PC-9 (cell line): ENCODE results near the gene ARPC5. TPM values are rescaled to one million over a fixed set of nuclear protein-coding genes. Genes with fewer than 3 reads are reported as not detected.
A peak's percentile ranks its signal among the peaks of the same experiment; 100 is the strongest.

Experiments used
- BruUV-seq: library from RNA; stranded (reverse); fragments of 400-500 nt; replicated peaks from 2 replicates; lab custom pipeline; 2021; lab: Mats Ljungman, UMichigan
- CTCF ChIA-PET: fragments of 300-600 bp; sonication (Branson Sonifier 250); formaldehyde crosslinking; loops from one replicate; lab custom pipeline; 2022; ENCODE audit warnings: antibody characterized with exemption; lab: Charles Lee
- POLR2A ChIA-PET: fragments of 300-600 bp; sonication (Branson Sonifier 250); formaldehyde crosslinking; loops from one replicate; lab custom pipeline; 2022; ENCODE audit warnings: antibody characterized with exemption; ENCODE audit not compliant: unreplicated experiment; lab: Charles Lee
- DNase-seq, 2 experiments: peaks; one replicate each; pipeline versions ENCODE4 v3.0.0 to v3.0.0-alpha.2; 2015 to 2022; ENCODE audit warnings: mixed read lengths in 1 of 2
- H2AFZ ChIP-seq: fragments of 200-600 bp; sonication (generic); 2 replicates; pipeline ENCODE4 v1.8.1; 2017; ENCODE audit warnings: antibody characterized with exemption
- H3F3A ChIP-seq: fragments of 200-600 bp; sonication (generic); 2 replicates; pipeline ENCODE4 v1.8.1; 2017; ENCODE audit warnings: antibody characterized with exemption, mild to moderate bottlenecking, low read depth; ENCODE audit not compliant: insufficient read depth
- H3K27ac ChIP-seq: fragments of 200-600 bp; sonication (generic); 2 replicates; pipeline ENCODE4 v1.6.1; 2016; ENCODE audit warnings: mixed run types
- H3K27me3 ChIP-seq: fragments of 200-600 bp; sonication (generic); 2 replicates; pipeline ENCODE4 v1.6.1; 2016; ENCODE audit warnings: low read depth, mixed run types; ENCODE audit not compliant: insufficient read depth
- H3K36me3 ChIP-seq: fragments of 200-600 bp; sonication (generic); 2 replicates; pipeline ENCODE4 v1.6.1; 2016; ENCODE audit warnings: low read depth, mixed run types
- H3K4me1 ChIP-seq: fragments of 200-600 bp; sonication (generic); replicated peaks from 2 replicates; pipeline ENCODE4 v1.6.1; 2016; ENCODE audit warnings: mixed run types; ENCODE audit not compliant: insufficient read depth
- H3K4me2 ChIP-seq: fragments of 200-600 bp; sonication (generic); 2 replicates; pipeline ENCODE4 v1.6.1; 2017; ENCODE audit warnings: mixed run types
- H3K4me3 ChIP-seq: fragments of 200-600 bp; sonication (generic); 2 replicates; pipeline ENCODE4 v1.6.1; 2016; ENCODE audit warnings: mixed run types
- H3K79me2 ChIP-seq: fragments of 200-600 bp; sonication (generic); 2 replicates; pipeline ENCODE4 v1.6.1; 2017; ENCODE audit warnings: low read depth, mixed run types
- H3K9me2 ChIP-seq: fragments of 200-600 bp; sonication (generic); 2 replicates; pipeline ENCODE4 v1.8.1; 2017; ENCODE audit warnings: mild to moderate bottlenecking; ENCODE audit not compliant: insufficient read depth
- H3K9me3 ChIP-seq: fragments of 200-600 bp; sonication (generic); 2 replicates; pipeline ENCODE4 v1.8.1; 2016; ENCODE audit warnings: low read depth; ENCODE audit not compliant: insufficient read depth
- H4K20me1 ChIP-seq: fragments of 200-600 bp; sonication (generic); 2 replicates; pipeline ENCODE4 v1.8.1; 2017; ENCODE audit not compliant: insufficient read depth
- CTCF ChIP-seq: fragments of 200-600 bp; sonication (generic); conservative IDR thresholded peaks from 2 replicates; pipeline ENCODE4 v1.6.1; 2017; ENCODE audit warnings: mixed run types, antibody characterized with exemption, mild to moderate bottlenecking, moderate library complexity
- EZH2 ChIP-seq: fragments of 200-600 bp; sonication (generic); IDR thresholded peaks from 2 replicates; pipeline ENCODE4 v1.8.0; 2017; ENCODE audit warnings: antibody characterized with exemption, low read depth
- intact Hi-C: fragments of 100-400 bp; cut with micrococcal nuclease; formaldehyde crosslinking; loops from one replicate; pipeline ENCODE4 v1.10.0; 2022; ENCODE audit not compliant: unreplicated experiment
- total RNA-seq: library from RNA; stranded (reverse); gene quantifications from 2 replicates; pipeline ENCODE4 v1.2.3, GENCODE V29; 2021

Gene ARPC5
- total RNA-seq, 1 experiment from 2014 or later = 143 TPM

DNA sequence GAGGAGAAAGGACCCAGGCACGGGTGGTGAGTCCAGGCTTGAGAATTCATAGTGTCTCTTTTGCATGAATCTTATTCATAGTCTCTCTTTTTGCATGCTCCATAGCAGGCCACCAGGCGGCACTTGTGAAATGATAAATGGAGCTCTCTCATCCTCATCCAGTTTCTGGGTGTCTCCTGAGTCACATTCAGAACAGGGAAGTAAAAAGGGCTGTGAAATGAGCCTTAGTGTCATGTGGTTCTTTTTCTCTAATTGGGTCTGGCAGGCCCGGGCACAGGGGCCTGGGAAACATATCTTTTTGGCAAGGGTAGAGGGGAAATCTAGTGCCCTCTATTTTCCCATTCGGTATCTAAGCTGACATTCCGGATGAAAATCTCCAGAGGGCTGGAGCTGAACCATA, 26.3 kb downstream of the ARPC5 start:
- peak overlapping the region; percentile 41 for H3K4me2 ChIP-seq
- H3K27ac ChIP-seq = peak overlapping the region; percentile 94
- peaks cover 60% of the 10 kb centered on the region for H3K4me1 ChIP-seq
- no peak overlapping the region for H2AFZ ChIP-seq
- ChIA-PET CTCF (interaction anchor here (1.0 to 1.1 kb wide), 2 partner anchors 10 to 76 kb away, joined by 4 to 6 read pairs; no protein-coding TSS in a partner anchor), POLR2A (interaction anchor here (0.6 to 0.7 kb wide), 3 partner anchors 9 to 935 kb away, joined by 3 to 6 read pairs (median 3); no protein-coding TSS in a partner anchor)
- H4K20me1 ChIP-seq = no peaks in the 10 kb centered on the region
- H3F3A ChIP-seq = peaks cover 35% of the 10 kb centered on the region
- DNase-seq = peak; percentile 44 to 56
- H3K27me3 ChIP-seq = no peaks in the 10 kb centered on the region
- no peaks in the 10 kb centered on the region for H3K9me2 ChIP-seq
- no peaks in the 10 kb centered on the region for H3K36me3 ChIP-seq
- no peak overlapping the region for H3K4me3 ChIP-seq
- intact Hi-C loops = no loop called here
- H3K9me3 ChIP-seq = no peaks in the 10 kb centered on the region
- peaks cover 13% of the 10 kb centered on the region for H3K79me2 ChIP-seq
- BruUV-seq = no TSS peak
- TF ChIP-seq EZH2 = no peak
- peak; percentile 37; the same call in 1 of the 2 replicates for TF ChIP-seq CTCF

DNA sequence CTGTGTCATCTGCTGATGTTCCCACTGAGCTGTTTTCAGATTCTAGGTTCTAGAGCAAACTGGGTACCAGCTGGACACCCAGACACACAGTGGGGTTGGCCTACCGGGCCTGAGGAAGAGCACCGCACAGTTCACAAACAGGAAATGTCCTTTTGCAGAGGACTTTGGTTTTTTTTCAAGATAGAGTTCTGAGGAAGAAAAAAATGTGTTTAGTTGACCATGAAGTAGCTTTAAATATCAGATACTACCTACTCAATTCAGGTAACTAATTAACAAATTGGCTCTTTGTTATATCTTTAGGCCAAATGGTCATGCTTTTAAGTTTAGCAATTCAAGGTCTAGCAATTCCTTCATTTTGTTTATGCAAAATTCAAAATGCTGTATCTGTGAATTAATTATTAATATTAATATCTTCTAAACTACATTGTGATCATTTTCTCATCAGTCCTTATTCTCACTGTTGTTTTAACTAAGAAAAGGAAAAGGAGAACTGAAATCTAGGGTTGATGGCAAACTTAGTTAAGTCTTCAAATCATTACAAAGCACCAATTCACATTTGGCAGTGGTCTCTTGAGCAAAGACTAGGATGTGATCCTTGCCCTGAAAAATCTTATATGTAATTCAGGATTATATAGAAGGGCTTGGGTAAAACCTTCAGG, 28.1 kb downstream of the ARPC5 start:
- CTCF ChIA-PET = no interaction called here
- peak overlapping the region; percentile 94 for H3K27ac ChIP-seq

DNA sequence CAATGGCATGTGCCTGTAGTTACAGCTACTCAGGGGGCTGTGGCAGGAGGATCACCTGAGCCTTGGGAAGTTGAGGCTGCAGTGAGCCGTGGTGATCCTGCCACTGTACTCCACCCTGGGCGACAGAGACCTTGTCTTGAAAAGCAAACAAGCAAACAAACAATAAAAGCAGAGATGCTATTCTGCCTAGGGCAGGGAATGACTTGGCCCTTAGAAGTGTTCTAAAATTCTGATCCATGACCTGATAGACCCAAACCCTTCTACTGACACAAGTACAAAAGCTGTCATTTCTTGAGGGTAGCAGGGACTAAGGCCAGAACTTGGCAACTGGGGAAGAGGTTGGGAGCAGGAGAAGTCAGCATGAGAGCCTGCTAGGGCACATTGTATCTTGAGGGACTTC, 29.7 kb downstream of the ARPC5 start:
- H3K9me2 ChIP-seq = no peaks in the 10 kb centered on the region
- ChIA-PET CTCF (no interaction called here), POLR2A (interaction anchor here (0.6 kb wide), 1 partner anchor 37 kb away, joined by 3 read pairs; no protein-coding TSS in a partner anchor)
- no peaks in the 10 kb centered on the region for H3K79me2 ChIP-seq
- TF ChIP-seq EZH2 (no peak), CTCF (no peak)
- DNase-seq = no peak
- no peaks in the 10 kb centered on the region for H3K9me3 ChIP-seq
- intact Hi-C loops = no loop called here
- no peak overlapping the region for H3K4me2 ChIP-seq
- H4K20me1 ChIP-seq = no peaks in the 10 kb centered on the region
- H3F3A ChIP-seq = peaks cover 20% of the 10 kb centered on the region
- H3K4me1 ChIP-seq = peaks cover 39% of the 10 kb centered on the region
- no peak overlapping the region for H3K4me3 ChIP-seq
- H3K36me3 ChIP-seq = no peaks in the 10 kb centered on the region
- no peak overlapping the region for H3K27ac ChIP-seq
- no peaks in the 10 kb centered on the region for H3K27me3 ChIP-seq
- no peak overlapping the region for H2AFZ ChIP-seq
- no TSS peak for BruUV-seq

More for the DNA sequence above, 28.1 kb downstream of the ARPC5 start:
- H3K9me3 ChIP-seq = no peaks in the 10 kb centered on the region
- no peaks in the 10 kb centered on the region for H3K27me3 ChIP-seq
- H3K4me2 ChIP-seq = peak overlapping the region; percentile 41; the same call in 1 of the 2 replicates
- no peak for TF ChIP-seq EZH2
- TF ChIP-seq CTCF = no peak
- peaks cover 7% of the 10 kb centered on the region for H3K79me2 ChIP-seq
- no peaks in the 10 kb centered on the region for H3K36me3 ChIP-seq
- no TSS peak for BruUV-seq
- no peak overlapping the region for H2AFZ ChIP-seq
- H3F3A ChIP-seq = peaks cover 29% of the 10 kb centered on the region
- H3K4me1 ChIP-seq = peaks cover 53% of the 10 kb centered on the region
- POLR2A ChIA-PET = interaction anchor here (0.6 kb wide), 2 partner anchors 38 to 330 kb away, joined by 3 to 6 read pairs; no protein-coding TSS in a partner anchor
- DNase-seq = peak in 1 of 2 experiments; percentile 17
- no peaks in the 10 kb centered on the region for H3K9me2 ChIP-seq
- no peak overlapping the region for H3K4me3 ChIP-seq
- intact Hi-C loops = no loop called here
- no peaks in the 10 kb centered on the region for H4K20me1 ChIP-seq
